ENCODE measurements around the gene KCNA2.

The KCNA2 gene

GRCh38 chr1:110628323-110629105, 22.4 kb upstream of the KCNA2 start:
- no peak for TF ChIP-seq CTCF (conservative IDR thresholded peaks at IDR 0.05; ENCODE audit: low read length)
- no peak for DNase-seq (ENCODE audit: low read depth)
- no peak overlapping the region for H3K4me3 ChIP-seq (ENCODE audit: low read length)

- no peak for TF ChIP-seq CTCF (conservative IDR thresholded peaks at IDR 0.05; ENCODE audit: low read length)
- DNase-seq (ENCODE audit: low read depth): no peak
- no peak overlapping the region for H3K4me3 ChIP-seq (ENCODE audit: low read length)
These were observed 21.6 kb upstream of the KCNA2 start for GRCh38 chr1:110627764-110628163.

- no peak for DNase-seq (ENCODE audit: low read depth)
- no peak overlapping the region for H3K4me3 ChIP-seq (ENCODE audit: low read length)
- no peak for TF ChIP-seq CTCF (conservative IDR thresholded peaks at IDR 0.05; ENCODE audit: low read length)
These were observed 20.7 kb upstream of the KCNA2 start for GRCh38 chr1:110626889-110627288.

- no peak for DNase-seq (ENCODE audit: low read depth)
- no peak for TF ChIP-seq CTCF (conservative IDR thresholded peaks at IDR 0.05; ENCODE audit: low read length)
- H3K4me3 ChIP-seq (ENCODE audit: low read length): no peak overlapping the region
These were observed 14.5 kb upstream of the KCNA2 start for GRCh38 chr1:110620686-110621085.

- TF ChIP-seq CTCF (conservative IDR thresholded peaks at IDR 0.05; ENCODE audit: low read length): no peak
- no peak overlapping the region for H3K4me3 ChIP-seq (ENCODE audit: low read length)
- no peak for DNase-seq (ENCODE audit: low read depth)
These were observed 14.1 kb upstream of the KCNA2 start for GRCh38 chr1:110620250-110620615.

- peak; percentile 51 for DNase-seq (ENCODE audit: low read depth)
- no peak overlapping the region for H3K4me3 ChIP-seq (ENCODE audit: low read length)
- peak; percentile 76 for TF ChIP-seq CTCF (conservative IDR thresholded peaks at IDR 0.05; ENCODE audit: low read length)
These were observed 13.5 kb upstream of the KCNA2 start for GRCh38 chr1:110619412-110620249.

- H3K4me3 ChIP-seq (ENCODE audit: low read length): no peak overlapping the region
- DNase-seq (ENCODE audit: low read depth): no peak
- no peak for TF ChIP-seq CTCF (conservative IDR thresholded peaks at IDR 0.05; ENCODE audit: low read length)
These were observed 12.5 kb upstream of the KCNA2 start for GRCh38 chr1:110618668-110619067.

Data from AG10803 (cell line).